WTC11 (cell line): Measurements from ENCODE around the gene TCHP. TPM values are rescaled to one million over a fixed set of nuclear protein-coding genes. Genes with fewer than 3 reads are reported as not detected.

ENCODE experiments used
- ATAC-seq: fragments of 200-7000 bp; cut with Tn5 transposase; 2 replicates; pipeline ENCODE4 v1.10.0; 2021; ENCODE audit warnings: mild to moderate bottlenecking, moderate library complexity
- Bru-seq: library from RNA; stranded (reverse); fragments of 400-500 nt; gene quantifications from one replicate; lab custom pipeline; 2021; lab: Mats Ljungman, UMichigan
- CTCF ChIA-PET: fragments of 300-600 bp; sonication (Branson Sonifier 250); formaldehyde crosslinking; loops from one replicate; lab custom pipeline; 2021; ENCODE audit warnings: antibody characterized with exemption; lab: Charles Lee
- POLR2A ChIA-PET: fragments of 350-600 bp; sonication (Branson Sonifier 250); formaldehyde crosslinking; loops from one replicate; lab custom pipeline; 2021; ENCODE audit warnings: antibody characterized with exemption; lab: Charles Lee
- DNase-seq: peaks from one replicate; pipeline ENCODE4 v3.0.0; 2021; ENCODE audit warnings: low spot score
- H3K27ac Mint-ChIP-seq: 2 replicates; pipeline ENCODE4 v1.8.0; 2021; ENCODE audit warnings: mixed read lengths
- H3K27me3 Mint-ChIP-seq: 2 replicates; pipeline ENCODE4 v1.8.0; 2021; ENCODE audit warnings: low read depth, mild to moderate bottlenecking, moderate library complexity, mixed read lengths
- H3K36me3 Mint-ChIP-seq: 2 replicates; pipeline ENCODE4 v1.8.0; 2021; ENCODE audit warnings: mixed read lengths
- H3K4me1 Mint-ChIP-seq: 2 replicates; pipeline ENCODE4 v1.8.0; 2022; ENCODE audit warnings: mixed read lengths
- H3K4me3 Mint-ChIP-seq: 2 replicates; pipeline ENCODE4 v1.8.0; 2021; ENCODE audit warnings: mild to moderate bottlenecking, moderate library complexity, mixed read lengths
- H3K9me3 Mint-ChIP-seq: 2 replicates; pipeline ENCODE4 v1.8.0; 2021; ENCODE audit warnings: mixed read lengths
- ATF1 ChIP-seq: sonication (generic); formaldehyde crosslinking; IDR thresholded peaks from 2 replicates; pipeline ENCODE4 v1.8.1; 2023; ENCODE audit warnings: mild to moderate bottlenecking, moderate library complexity, missing genetic modification reagents
- E2F5 ChIP-seq: sonication (generic); formaldehyde crosslinking; IDR thresholded peaks from 2 replicates; pipeline ENCODE4 v1.8.1; 2022; ENCODE audit warnings: mild to moderate bottlenecking, moderate library complexity, missing genetic modification reagents
- EMX1 ChIP-seq: fragments of 250-450 bp; sonication (Bioruptor Pico); IDR thresholded peaks from 2 replicates; pipeline ENCODE4 v1.8.0; 2021; ENCODE audit warnings: mild to moderate bottlenecking
- ETV6 ChIP-seq: sonication (generic); formaldehyde crosslinking; IDR thresholded peaks from 2 replicates; pipeline ENCODE4 v1.8.1; 2022; ENCODE audit warnings: mild to moderate bottlenecking, missing genetic modification reagents
- FOXK1 ChIP-seq: sonication (generic); formaldehyde crosslinking; IDR thresholded peaks from 2 replicates; pipeline ENCODE4 v1.8.0; 2022; ENCODE audit warnings: mild to moderate bottlenecking, moderate library complexity, missing genetic modification reagents
- FOXP1 ChIP-seq: sonication (generic); formaldehyde crosslinking; IDR thresholded peaks from 2 replicates; pipeline ENCODE4 v1.8.0; 2022; ENCODE audit warnings: missing genetic modification reagents, mild to moderate bottlenecking, moderate library complexity, borderline replicate concordance
- FOXP4 ChIP-seq: sonication (generic); formaldehyde crosslinking; IDR thresholded peaks from 2 replicates; pipeline ENCODE4 v1.8.0; 2022; ENCODE audit warnings: mild to moderate bottlenecking, missing genetic modification reagents
- JUN ChIP-seq: sonication (generic); formaldehyde crosslinking; IDR thresholded peaks from 2 replicates; pipeline ENCODE4 v1.8.0; 2023; ENCODE audit warnings: mild to moderate bottlenecking, missing genetic modification reagents
- KAT7 ChIP-seq: sonication (generic); formaldehyde crosslinking; IDR thresholded peaks from 2 replicates; pipeline ENCODE4 v1.8.1; 2023; ENCODE audit warnings: missing genetic modification reagents, mild to moderate bottlenecking, borderline replicate concordance
- MAX ChIP-seq: sonication (generic); formaldehyde crosslinking; IDR thresholded peaks from 2 replicates; pipeline ENCODE4 v1.8.0; 2022; ENCODE audit warnings: mild to moderate bottlenecking, missing genetic modification reagents
- MXD4 ChIP-seq: fragments of 250-450 bp; sonication (Bioruptor Pico); IDR thresholded peaks from 2 replicates; pipeline ENCODE4 v1.8.0; 2021; ENCODE audit warnings: mild to moderate bottlenecking, moderate library complexity, borderline replicate concordance
- NFATC4 ChIP-seq: fragments of 250-450 bp; sonication (Bioruptor Pico); IDR thresholded peaks from 2 replicates; pipeline ENCODE4 v1.9.0; 2021; ENCODE audit warnings: mild to moderate bottlenecking
- RELA ChIP-seq: sonication (generic); formaldehyde crosslinking; IDR thresholded peaks from 2 replicates; pipeline ENCODE4 v1.8.1; 2022; ENCODE audit warnings: missing genetic modification reagents, mild to moderate bottlenecking, borderline replicate concordance
- SMAD3 ChIP-seq: sonication (generic); formaldehyde crosslinking; IDR thresholded peaks from 2 replicates; pipeline ENCODE4 v1.8.0; 2022; ENCODE audit warnings: missing genetic modification reagents, mild to moderate bottlenecking, borderline replicate concordance
- ZBTB43 ChIP-seq: sonication (generic); formaldehyde crosslinking; IDR thresholded peaks from 2 replicates; pipeline ENCODE4 v1.8.1; 2023; ENCODE audit warnings: mild to moderate bottlenecking, missing genetic modification reagents
- ZMAT4 ChIP-seq: fragments of 250-450 bp; sonication (Bioruptor Pico); IDR thresholded peaks from 2 replicates; pipeline ENCODE4 v1.9.0; 2021; ENCODE audit warnings: mild to moderate bottlenecking
- ZNF138 ChIP-seq: sonication (generic); formaldehyde crosslinking; conservative IDR thresholded peaks from 2 replicates; pipeline ENCODE4 v1.8.1; 2022; ENCODE audit warnings: mild to moderate bottlenecking, moderate library complexity, missing genetic modification reagents
- ZNF232 ChIP-seq: sonication (generic); formaldehyde crosslinking; IDR thresholded peaks from 2 replicates; pipeline ENCODE4 v1.8.0; 2022; ENCODE audit warnings: mild to moderate bottlenecking, missing genetic modification reagents
- ZNF263 ChIP-seq: sonication (generic); formaldehyde crosslinking; IDR thresholded peaks from 2 replicates; pipeline ENCODE4 v1.8.1; 2022; ENCODE audit warnings: low read depth, mild to moderate bottlenecking, moderate library complexity, missing genetic modification reagents
- ZNF396 ChIP-seq: fragments of 250-450 bp; sonication (Bioruptor Pico); IDR thresholded peaks from 2 replicates; pipeline ENCODE4 v1.8.0; 2021; ENCODE audit warnings: mild to moderate bottlenecking, moderate library complexity, borderline replicate concordance
- long read RNA-seq, 3 experiments: library from RNA in 1 of 3; library from capped mRNA in 1 of 3; library from polyadenylated mRNA in 1 of 3; unstranded in 2 of 3; stranded (forward) in 1 of 3; transcript quantifications; one replicate each; pipeline ENCODE4 v2.0.0, GENCODE V29; 2021
- total RNA-seq: library from RNA; stranded (reverse); gene quantifications from 3 replicates; pipeline ENCODE4 v1.2.3, GENCODE V29; 2021
- TF ChIP-seq, protein P1 (sequence below): sonication (generic); formaldehyde crosslinking; IDR thresholded peaks from 2 replicates; pipeline ENCODE4 v1.8.1; 2023; ENCODE audit warnings: mild to moderate bottlenecking, missing genetic modification reagents
- TF ChIP-seq, protein P2 (sequence below): sonication (generic); formaldehyde crosslinking; IDR thresholded peaks from 2 replicates; pipeline ENCODE4 v1.8.1; 2022; ENCODE audit warnings: missing genetic modification reagents, borderline replicate concordance
- TF ChIP-seq, protein P3 (sequence below): fragments of 250-450 bp; sonication (Bioruptor Pico); IDR thresholded peaks from 2 replicates; pipeline ENCODE4 v1.8.0; 2021; ENCODE audit warnings: mild to moderate bottlenecking

TCHP gene
- total RNA-seq (7.9 to 10.1 TPM (median 10.0 TPM) in 3 replicates), Bru-seq, nascent RNA (percentile 54 among the genes with signal in this experiment)
- long read RNA-seq, experiment 1, transcript TCHP-202 (13 exons, 3,090 nt) = major isoform, 35 of 62 reads
- long read RNA-seq, experiment 1, partial matches to known transcripts = 8 of 62 reads
- long read RNA-seq, experiment 1, other reads (novel, unspliced or antisense) = 17 of 62 reads
- long read RNA-seq, experiment 2, partial matches to known transcripts = 2 of 8 reads
- long read RNA-seq, experiment 2, other reads (novel, unspliced or antisense) = 3 of 8 reads
- long read RNA-seq, experiment 3, partial matches to known transcripts = 1 of 5 reads
- long read RNA-seq, experiment 3, other reads (novel, unspliced or antisense) = 1 of 5 reads

GRCh38 chr12:109899783-109900751 lies at the start of gene TCHP:
TSS of gene TCHP (plus strand) at chr12:109900274. CDS start at chr12:109903027, 2,753 bp downstream.
- ChIA-PET POLR2A (interaction anchor here (0.7 to 1.4 kb wide), 3 partner anchors 10 to 46 kb away, joined by 3 to 4 read pairs (median 3); no protein-coding TSS in a partner anchor), CTCF (interaction anchor here (1.0 to 2.8 kb wide), 12 partner anchors 9 to 94 kb away, joined by 3 to 36 read pairs (median 4); partner anchors contain the start of gene GLTP)
- peak; percentile 49 for ATAC-seq
- Mint-ChIP-seq H3K27ac (peak within 1 kb of the TSS; percentile 81), H3K27me3 (peaks cover 99% of the 10 kb centered on the region), H3K9me3 (no peaks in the 10 kb centered on the region), H3K4me3 (peak within 1 kb of the TSS; percentile 85), H3K4me1 (peaks cover 24% of the 10 kb centered on the region), H3K36me3 (peaks cover 19% of the 10 kb centered on the region)
- peak; percentile 74 for DNase-seq
- 0 out of 2 replicates have a peak, but pooled peaks have one; percentile 62 for TF ChIP-seq RELA (CRISPR knock-in tag)
- TF ChIP-seq MXD4 (CRISPR knock-in tag) = no peak
- no peak for TF ChIP-seq NFATC4 (CRISPR knock-in tag)
- no peak for TF ChIP-seq FOXP4 (CRISPR knock-in tag)
- TF ChIP-seq, protein P1, sequence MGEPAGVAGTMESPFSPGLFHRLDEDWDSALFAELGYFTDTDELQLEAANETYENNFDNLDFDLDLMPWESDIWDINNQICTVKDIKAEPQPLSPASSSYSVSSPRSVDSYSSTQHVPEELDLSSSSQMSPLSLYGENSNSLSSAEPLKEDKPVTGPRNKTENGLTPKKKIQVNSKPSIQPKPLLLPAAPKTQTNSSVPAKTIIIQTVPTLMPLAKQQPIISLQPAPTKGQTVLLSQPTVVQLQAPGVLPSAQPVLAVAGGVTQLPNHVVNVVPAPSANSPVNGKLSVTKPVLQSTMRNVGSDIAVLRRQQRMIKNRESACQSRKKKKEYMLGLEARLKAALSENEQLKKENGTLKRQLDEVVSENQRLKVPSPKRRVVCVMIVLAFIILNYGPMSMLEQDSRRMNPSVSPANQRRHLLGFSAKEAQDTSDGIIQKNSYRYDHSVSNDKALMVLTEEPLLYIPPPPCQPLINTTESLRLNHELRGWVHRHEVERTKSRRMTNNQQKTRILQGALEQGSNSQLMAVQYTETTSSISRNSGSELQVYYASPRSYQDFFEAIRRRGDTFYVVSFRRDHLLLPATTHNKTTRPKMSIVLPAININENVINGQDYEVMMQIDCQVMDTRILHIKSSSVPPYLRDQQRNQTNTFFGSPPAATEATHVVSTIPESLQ = no peak
- TF ChIP-seq E2F5 (CRISPR knock-in tag) = peak; percentile 62; the same call in 1 of the 2 replicates
- TF ChIP-seq, protein P2, sequence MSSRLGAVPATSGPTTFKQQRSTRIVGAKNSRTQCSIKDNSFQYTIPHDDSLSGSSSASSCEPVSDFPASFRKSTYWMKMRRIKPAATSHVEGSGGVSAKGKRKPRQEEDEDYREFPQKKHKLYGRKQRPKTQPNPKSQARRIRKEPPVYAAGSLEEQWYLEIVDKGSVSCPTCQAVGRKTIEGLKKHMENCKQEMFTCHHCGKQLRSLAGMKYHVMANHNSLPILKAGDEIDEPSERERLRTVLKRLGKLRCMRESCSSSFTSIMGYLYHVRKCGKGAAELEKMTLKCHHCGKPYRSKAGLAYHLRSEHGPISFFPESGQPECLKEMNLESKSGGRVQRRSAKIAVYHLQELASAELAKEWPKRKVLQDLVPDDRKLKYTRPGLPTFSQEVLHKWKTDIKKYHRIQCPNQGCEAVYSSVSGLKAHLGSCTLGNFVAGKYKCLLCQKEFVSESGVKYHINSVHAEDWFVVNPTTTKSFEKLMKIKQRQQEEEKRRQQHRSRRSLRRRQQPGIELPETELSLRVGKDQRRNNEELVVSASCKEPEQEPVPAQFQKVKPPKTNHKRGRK (CRISPR knock-in tag) = no peak
- no peak for TF ChIP-seq ZNF396 (CRISPR knock-in tag)
- TF ChIP-seq EMX1 (CRISPR knock-in tag) = no peak
- TF ChIP-seq ZNF232 (CRISPR knock-in tag) = 0 out of 2 replicates have a peak, but pooled peaks have one; percentile 68
- no peak for TF ChIP-seq KAT7 (CRISPR knock-in tag)
- TF ChIP-seq JUN = no peak
- no peak for TF ChIP-seq ZNF138
- TF ChIP-seq, protein P3, sequence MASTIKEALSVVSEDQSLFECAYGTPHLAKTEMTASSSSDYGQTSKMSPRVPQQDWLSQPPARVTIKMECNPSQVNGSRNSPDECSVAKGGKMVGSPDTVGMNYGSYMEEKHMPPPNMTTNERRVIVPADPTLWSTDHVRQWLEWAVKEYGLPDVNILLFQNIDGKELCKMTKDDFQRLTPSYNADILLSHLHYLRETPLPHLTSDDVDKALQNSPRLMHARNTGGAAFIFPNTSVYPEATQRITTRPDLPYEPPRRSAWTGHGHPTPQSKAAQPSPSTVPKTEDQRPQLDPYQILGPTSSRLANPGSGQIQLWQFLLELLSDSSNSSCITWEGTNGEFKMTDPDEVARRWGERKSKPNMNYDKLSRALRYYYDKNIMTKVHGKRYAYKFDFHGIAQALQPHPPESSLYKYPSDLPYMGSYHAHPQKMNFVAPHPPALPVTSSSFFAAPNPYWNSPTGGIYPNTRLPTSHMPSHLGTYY (CRISPR knock-in tag) = no peak
- peak; percentile 84 for TF ChIP-seq FOXK1
- TF ChIP-seq SMAD3 = no peak
- TF ChIP-seq ATF1 = 0 out of 2 replicates have a peak, but pooled peaks have one; percentile 25
- no peak for TF ChIP-seq ZNF263
- TF ChIP-seq MAX (CRISPR knock-in tag) = peak; percentile 27; the same call in 1 of the 2 replicates
- TF ChIP-seq ZMAT4 (CRISPR knock-in tag) = no peak
- TF ChIP-seq ZBTB43 (CRISPR knock-in tag) = 0 out of 2 replicates have a peak, but pooled peaks have one; percentile 22
- peak; percentile 62; the same call in 1 of the 2 replicates for TF ChIP-seq ETV6
- TF ChIP-seq FOXP1 (CRISPR knock-in tag) = peak; percentile 74; the same call in 1 of the 2 replicates
